Thyroid gland (tissue), 4 donors: ENCODE results near the gene STEAP1B. TPM values are rescaled to one million over a fixed set of nuclear protein-coding genes. Genes with fewer than 3 reads are reported as not detected.
"Not testable (repeated sequence)": the region's sequence is repeated elsewhere in the genome, so short reads cannot be mapped to it uniquely, and the experiment has no call there.

ENCODE experiments used
- DNase-seq, 2 donors: peaks; one replicate each; pipeline ENCODE4 v3.0.0-alpha.2; 2019
- H3K27ac ChIP-seq, 3 donors: fragments of 200-600 bp; sonication (generic); 1 replicate in 2 of 3; 2 replicates in 1 of 3; pipeline ENCODE4 v1.5.1; 2016 to 2019; ENCODE audit warnings: mild to moderate bottlenecking in 1 of 3, moderate library complexity in 1 of 3
- H3K27me3 ChIP-seq: fragments of 200-600 bp; sonication (generic); one replicate; pipeline ENCODE4 v1.5.1; 2019
- H3K36me3 ChIP-seq, 2 donors: fragments of 200-600 bp; sonication (generic); one replicate each; pipeline ENCODE4 v1.5.1; 2016 to 2019
- H3K4me1 ChIP-seq, 2 donors: fragments of 200-600 bp; sonication (generic); one replicate each; pipeline ENCODE4 v1.5.1; 2017 to 2019
- H3K4me3 ChIP-seq, 3 donors: fragments of 200-600 bp; sonication (generic); replicated peaks in 1 of 3; 1 replicate in 2 of 3; 2 replicates in 1 of 3; pipeline ENCODE4 v1.5.1; 2016; ENCODE audit warnings: mild to moderate bottlenecking in 1 of 3
- H3K9me3 ChIP-seq: fragments of 200-600 bp; sonication (generic); one replicate; pipeline ENCODE4 v1.5.1; 2017
- POLR2A ChIP-seq, 2 donors: fragments of 450-650 bp; IDR thresholded peaks; one replicate each; pipeline ENCODE4 v1.6.1; 2017; ENCODE audit warnings: antibody characterized with exemption in 2 of 2, mild to moderate bottlenecking in 2 of 2, moderate library complexity in 1 of 2
- WGBS, 2 donors: methylation state at CpG; one replicate each; pipeline ENCODE4 v1.1.5; 2017; 5-methylcytosine and 5-hydroxymethylcytosine counted together
- intact Hi-C: fragments of 100-400 bp; cut with DNase I; formaldehyde crosslinking; loops from one replicate; pipeline ENCODE4 v1.15.1; 2023
- total RNA-seq, 4 donors: library from RNA; depleted of rRNA; stranded (reverse); fragments of >200 nt; gene quantifications; one replicate each; pipeline ENCODE4 v1.2.3, GENCODE V29; 2016
- TF ChIP-seq, protein P1 (sequence below), 6 experiments: fragments of 200-600 bp in 3 of 6; fragments of 450-650 bp in 3 of 6; sonication (generic) in 3 of 6; IDR thresholded peaks; one replicate each; pipeline ENCODE4 v1.5.1; 2016 to 2019; ENCODE audit warnings: antibody characterized with exemption in 6 of 6, mild to moderate bottlenecking in 2 of 6, inconsistent platforms in 1 of 6, moderate library complexity in 1 of 6

Gene STEAP1B
- total RNA-seq, 4 donors from 2014 or later: 0.33 to 0.40 TPM; not detected in 2

DNA sequence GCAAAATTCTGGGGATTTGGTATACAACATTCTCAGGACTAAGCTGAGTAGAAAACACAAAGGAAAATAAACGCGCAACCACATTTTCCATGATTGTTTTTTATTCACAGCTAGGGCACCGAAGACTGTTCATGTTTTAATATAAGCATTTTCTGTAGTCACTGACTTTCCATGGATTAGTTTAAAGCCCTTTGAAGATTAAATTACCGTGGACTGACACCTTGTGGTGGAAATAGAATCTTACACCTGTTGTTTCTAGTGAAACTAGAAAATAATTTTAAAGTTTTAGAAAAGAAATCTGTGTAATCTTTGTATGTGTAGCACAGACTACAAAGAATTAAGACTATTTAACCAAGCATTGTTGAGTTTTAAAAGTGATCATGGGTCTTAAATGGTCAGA, 1.3 kb upstream of the STEAP1B start:
- not testable (repeated sequence) for H3K4me1 ChIP-seq
- 16 to 25% methylated on average over 4 of the region's 4 CpGs for WGBS, 2 donors

DNA sequence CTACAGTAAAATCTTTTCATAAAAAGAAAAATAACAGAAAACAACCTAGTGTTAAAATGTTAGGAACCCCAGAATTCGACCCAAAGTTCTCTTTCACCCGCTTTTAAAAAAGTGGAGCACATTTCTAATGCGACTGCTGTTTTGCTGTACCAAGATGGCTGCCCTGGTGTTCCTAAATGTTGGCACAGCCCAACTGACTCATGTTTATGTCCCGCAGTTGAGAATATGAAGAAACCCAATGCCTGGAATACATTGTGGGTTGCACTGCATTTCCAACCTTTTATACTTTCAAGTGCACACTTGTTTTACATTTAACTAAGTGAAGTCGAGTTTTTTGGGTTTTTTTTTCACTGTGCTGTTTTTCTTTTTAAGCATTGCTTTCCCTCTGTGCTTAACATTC, 944 bp downstream of the STEAP1B start:
- no peak overlapping the region for H3K4me3 ChIP-seq
- no peak for DNase-seq
- H3K27me3 ChIP-seq: no peaks in the 10 kb centered on the region
- TF ChIP-seq POLR2A (IDR thresholded peaks at IDR 0.05): no peak
- no peaks in the 10 kb centered on the region for H3K4me1 ChIP-seq
- intact Hi-C loops: no loop called here
- no peaks in the 10 kb centered on the region for H3K36me3 ChIP-seq
- 86 to 94% methylated on average over 5 of the region's 5 CpGs for WGBS, 2 donors
- H3K9me3 ChIP-seq: no peaks in the 10 kb centered on the region
- no peak overlapping the region for H3K27ac ChIP-seq

More for the DNA sequence above, 1.3 kb upstream of the STEAP1B start:
- H3K27me3 ChIP-seq, H3K9me3 ChIP-seq, H3K27ac ChIP-seq, intact Hi-C loops, DNase-seq, H3K36me3 ChIP-seq, H3K4me3 ChIP-seq: not testable (repeated sequence)
- TF ChIP-seq, protein P1, sequence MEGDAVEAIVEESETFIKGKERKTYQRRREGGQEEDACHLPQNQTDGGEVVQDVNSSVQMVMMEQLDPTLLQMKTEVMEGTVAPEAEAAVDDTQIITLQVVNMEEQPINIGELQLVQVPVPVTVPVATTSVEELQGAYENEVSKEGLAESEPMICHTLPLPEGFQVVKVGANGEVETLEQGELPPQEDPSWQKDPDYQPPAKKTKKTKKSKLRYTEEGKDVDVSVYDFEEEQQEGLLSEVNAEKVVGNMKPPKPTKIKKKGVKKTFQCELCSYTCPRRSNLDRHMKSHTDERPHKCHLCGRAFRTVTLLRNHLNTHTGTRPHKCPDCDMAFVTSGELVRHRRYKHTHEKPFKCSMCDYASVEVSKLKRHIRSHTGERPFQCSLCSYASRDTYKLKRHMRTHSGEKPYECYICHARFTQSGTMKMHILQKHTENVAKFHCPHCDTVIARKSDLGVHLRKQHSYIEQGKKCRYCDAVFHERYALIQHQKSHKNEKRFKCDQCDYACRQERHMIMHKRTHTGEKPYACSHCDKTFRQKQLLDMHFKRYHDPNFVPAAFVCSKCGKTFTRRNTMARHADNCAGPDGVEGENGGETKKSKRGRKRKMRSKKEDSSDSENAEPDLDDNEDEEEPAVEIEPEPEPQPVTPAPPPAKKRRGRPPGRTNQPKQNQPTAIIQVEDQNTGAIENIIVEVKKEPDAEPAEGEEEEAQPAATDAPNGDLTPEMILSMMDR (IDR thresholded peaks at IDR 0.05): peak in 2 of 6 experiments; percentile 38 to 42

DNA sequence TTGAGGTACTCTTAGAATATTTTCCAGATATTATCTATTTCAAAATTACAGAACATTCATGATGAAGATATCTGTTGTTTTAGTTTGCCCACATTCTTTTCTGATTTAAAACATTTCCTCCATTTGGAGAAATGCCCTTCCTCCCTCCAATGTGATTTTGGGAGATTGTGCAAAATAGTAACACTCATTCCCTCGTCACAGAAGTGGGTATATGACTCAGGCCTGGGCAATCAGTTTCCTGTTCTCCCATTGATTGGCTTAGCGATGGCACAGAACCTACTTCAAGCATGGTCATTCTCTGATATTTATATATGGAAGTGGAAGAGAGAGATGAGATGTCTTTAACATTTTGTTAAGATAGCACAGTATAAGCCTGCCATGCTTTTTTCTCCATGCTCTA, 3.1 kb downstream of the STEAP1B start:
- 50 to 79% methylated on average over 2 of the region's 2 CpGs for WGBS, 2 donors
- H3K4me3 ChIP-seq, H3K36me3 ChIP-seq, H3K4me1 ChIP-seq, H3K27ac ChIP-seq, DNase-seq, intact Hi-C loops, H3K27me3 ChIP-seq, H3K9me3 ChIP-seq: not testable (repeated sequence)

DNA sequence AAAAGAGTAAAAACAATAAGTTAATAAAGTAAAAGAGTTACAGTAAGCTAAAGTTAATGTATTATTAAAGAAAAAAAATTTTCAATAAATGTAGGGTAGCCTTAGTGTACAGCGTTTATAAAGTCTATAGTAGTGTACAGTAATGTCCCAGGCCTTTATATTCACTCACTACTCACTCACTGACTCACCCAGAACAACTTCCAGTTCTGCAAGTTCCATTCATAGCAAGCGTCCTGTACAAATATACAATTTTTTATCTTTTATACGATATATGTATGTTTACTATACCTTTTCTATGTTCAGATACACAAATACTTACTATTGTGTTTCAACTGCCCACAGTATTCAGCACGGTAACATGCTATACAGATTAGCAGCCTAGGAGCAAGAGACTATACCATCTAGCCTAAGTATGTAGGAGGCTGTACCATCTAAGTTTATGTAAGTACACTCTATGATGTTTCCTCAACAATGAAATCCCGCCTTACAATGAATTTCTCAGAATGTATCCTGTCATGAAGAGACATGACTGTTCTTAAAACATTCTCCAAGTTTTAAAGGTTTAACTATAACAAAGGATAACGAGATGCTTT, 3.6 kb downstream of the STEAP1B start:
- H3K4me1 ChIP-seq, H3K27ac ChIP-seq, H3K4me3 ChIP-seq, H3K36me3 ChIP-seq, H3K9me3 ChIP-seq, intact Hi-C loops, H3K27me3 ChIP-seq, DNase-seq: not testable (repeated sequence)
- 95 to 97% methylated on average over 6 of the region's 6 CpGs for WGBS, 2 donors

DNA sequence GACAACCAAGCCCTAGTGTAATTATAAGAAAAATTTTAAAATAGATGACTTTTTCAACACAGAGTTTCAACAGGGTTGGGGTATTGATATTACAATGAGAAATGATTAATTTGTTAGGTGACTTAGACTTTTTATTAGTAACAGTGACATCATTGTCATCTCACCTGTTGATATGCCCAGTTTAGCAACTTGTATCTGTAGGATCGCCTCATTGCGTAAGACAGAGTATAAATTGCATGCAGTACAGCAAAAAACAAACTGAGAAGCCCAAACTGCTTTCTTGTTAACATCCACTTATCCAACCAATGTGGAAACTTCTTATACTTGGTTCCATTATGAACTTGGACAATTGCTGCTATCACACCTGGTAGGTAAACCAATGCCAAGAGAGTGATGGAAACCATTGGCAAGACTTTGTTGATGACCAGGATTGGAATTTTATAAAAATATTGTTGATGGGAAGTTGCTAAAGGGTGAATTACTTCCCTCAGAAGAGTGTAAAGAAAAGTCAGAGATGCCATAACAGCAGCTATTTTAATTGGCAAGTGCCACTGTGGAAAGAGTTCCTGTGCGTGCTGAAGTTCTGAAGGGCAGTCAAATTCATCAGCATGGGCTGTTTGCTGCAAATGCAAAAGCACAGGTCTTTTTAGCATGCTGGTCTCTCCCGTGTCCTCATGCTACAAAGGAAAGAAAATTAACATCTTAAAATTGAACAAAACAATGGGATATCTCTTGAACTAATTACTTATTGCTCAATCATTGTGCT, 6.6 kb downstream of the STEAP1B start:
- H3K4me3 ChIP-seq, H3K27me3 ChIP-seq, H3K4me1 ChIP-seq, H3K9me3 ChIP-seq, intact Hi-C loops, H3K36me3 ChIP-seq, H3K27ac ChIP-seq, DNase-seq: not testable (repeated sequence)
- 93 to 94% methylated on average over 4 of the region's 4 CpGs for WGBS, 2 donors

DNA sequence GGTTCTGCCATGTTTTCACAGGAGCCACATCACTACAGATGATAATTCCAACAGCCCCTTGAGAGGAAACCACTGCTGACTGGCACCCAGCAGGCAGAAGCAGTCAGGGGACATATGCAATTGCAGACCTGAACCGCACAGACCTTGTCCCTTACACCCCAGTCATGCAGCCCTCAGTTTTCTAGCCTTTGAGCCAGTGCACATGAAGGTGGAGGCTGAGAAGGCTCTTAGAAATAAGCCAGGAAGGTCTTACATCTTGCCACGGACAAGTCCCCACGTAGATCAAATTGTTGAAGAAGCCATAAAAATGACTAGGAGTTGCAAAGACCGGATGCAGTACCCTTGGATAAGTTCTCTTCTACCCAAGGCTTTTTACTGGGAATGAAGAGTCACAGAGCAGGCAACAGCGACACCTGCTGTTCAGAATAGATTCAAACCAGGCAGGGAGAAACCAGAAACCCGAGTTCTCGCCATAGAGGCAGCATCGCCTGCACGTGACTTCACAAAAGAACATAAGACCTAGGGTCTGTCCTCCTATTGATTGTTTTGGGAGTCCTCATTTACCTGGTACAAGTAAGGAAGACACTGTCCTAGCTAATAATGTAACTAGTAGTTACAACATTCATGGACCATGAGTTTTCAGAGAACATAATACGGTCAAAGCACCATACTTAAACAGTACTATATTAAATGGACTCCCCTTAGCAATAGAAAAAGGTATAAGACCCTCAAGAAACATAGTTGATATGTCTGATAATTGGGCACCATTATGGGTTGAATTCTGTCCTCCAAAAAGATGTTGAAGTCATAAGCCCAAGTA, 11.1 kb downstream of the STEAP1B start:
- Histone ChIP-seq H3K36me3 (no peaks in the 10 kb centered on the region), H3K4me3 (no peak overlapping the region), H3K9me3 (no peaks in the 10 kb centered on the region), H3K4me1 (no peaks in the 10 kb centered on the region), H3K27ac (no peak overlapping the region), H3K27me3 (no peaks in the 10 kb centered on the region)
- no peak for TF ChIP-seq POLR2A (IDR thresholded peaks at IDR 0.05)
- TF ChIP-seq, protein P1 (IDR thresholded peaks at IDR 0.05): peak; percentile 64 to 89 (median 82)
- 19 to 21% methylated on average over 10 of the region's 10 CpGs for WGBS, 2 donors
- intact Hi-C loops: loop anchor here (2.0 kb wide), 1 partner anchor 378 kb away; no protein-coding TSS in a partner anchor
- peak; percentile 70 to 71 for DNase-seq
